Neural cell (in vitro differentiated cells): Measurements from ENCODE around the gene AMPD2. TPM values are rescaled to one million over a fixed set of nuclear protein-coding genes. Genes with fewer than 3 reads are reported as not detected.

ENCODE experiments used
- H2AFZ ChIP-seq: fragments of 200-600, 300-800 bp; sonication (generic), shearing (Covaris generic); 2 replicates; pipeline ENCODE4 v1.6.0; 2014; ENCODE audit warnings: low read depth, mild to moderate bottlenecking, antibody characterized with exemption, low read length, moderate library complexity
- H3F3A ChIP-seq: fragments of 200-600 bp; shearing (Covaris generic); 2 replicates; pipeline ENCODE4 v1.6.1; 2016; ENCODE audit warnings: mild to moderate bottlenecking, moderate library complexity, mixed read lengths, antibody characterized with exemption, low read length; ENCODE audit not compliant: insufficient read depth, poor library complexity, severe bottlenecking
- H3K27ac ChIP-seq: fragments of 200-600, 300-800 bp; sonication (generic), shearing (Covaris generic); 2 replicates; pipeline ENCODE4 v1.5.1; 2014; ENCODE audit warnings: mild to moderate bottlenecking, low read length, moderate library complexity
- H3K27me3 ChIP-seq: fragments of 300-800, 200-600 bp; sonication (generic), shearing (Covaris generic); 2 replicates; pipeline ENCODE4 v1.6.0; 2014; ENCODE audit warnings: mild to moderate bottlenecking, low read depth, low read length, moderate library complexity; ENCODE audit not compliant: insufficient read depth
- H3K36me3 ChIP-seq: fragments of 300-800, 200-600 bp; sonication (generic), shearing (Covaris generic); 2 replicates; pipeline ENCODE4 v1.5.1; 2014; ENCODE audit warnings: mild to moderate bottlenecking, antibody characterized with exemption, low read length, moderate library complexity; ENCODE audit not compliant: insufficient read depth
- H3K4me2 ChIP-seq: fragments of 300-800, 200-600 bp; sonication (generic), shearing (Covaris generic); 2 replicates; pipeline ENCODE4 v1.6.0; 2014; ENCODE audit warnings: mild to moderate bottlenecking, low read length
- H3K4me3 ChIP-seq: fragments of 300-800, 200-600 bp; sonication (generic), shearing (Covaris generic); 2 replicates; pipeline ENCODE4 v1.5.1; 2014; ENCODE audit warnings: mild to moderate bottlenecking, low read length, moderate library complexity
- H3K79me2 ChIP-seq: fragments of 200-600 bp; shearing (Covaris generic); replicated peaks from 2 replicates; pipeline ENCODE4 v1.6.0; 2014; ENCODE audit warnings: mild to moderate bottlenecking, low read length, moderate library complexity; ENCODE audit not compliant: insufficient read depth
- H3K9ac ChIP-seq: fragments of 300-800, 200-600 bp; sonication (generic), shearing (Covaris generic); 2 replicates; pipeline ENCODE4 v1.6.1; 2016; ENCODE audit warnings: mild to moderate bottlenecking, low read length, mixed read lengths
- H3K9me2 ChIP-seq: fragments of 200-600 bp; shearing (Covaris generic); 2 replicates; pipeline ENCODE4 v1.6.1; 2016; ENCODE audit warnings: mild to moderate bottlenecking, low read length, mixed read lengths; ENCODE audit not compliant: insufficient read depth
- H3K9me3 ChIP-seq: fragments of 200-600, 300-800 bp; sonication (generic), shearing (Covaris generic); 2 replicates; pipeline ENCODE4 v1.6.1; 2016; ENCODE audit warnings: mild to moderate bottlenecking, mixed run types, low read length, moderate library complexity, mixed read lengths
- H4K20me1 ChIP-seq: fragments of 200-600 bp; shearing (Covaris generic); 2 replicates; pipeline ENCODE4 v1.6.1; 2016; ENCODE audit warnings: mild to moderate bottlenecking, mixed run types; ENCODE audit not compliant: insufficient read depth
- EP300 ChIP-seq: fragments of 450-650 bp; conservative IDR thresholded peaks from 2 replicates; pipeline ENCODE4 v1.6.1; 2014; ENCODE audit warnings: antibody characterized with exemption, mild to moderate bottlenecking, moderate library complexity; ENCODE audit not compliant: poor library complexity, severe bottlenecking
- EZH2 ChIP-seq: fragments of 200-600, 300-800 bp; shearing (Covaris generic), sonication (generic); IDR thresholded peaks from 2 replicates; pipeline ENCODE4 v1.6.1; 2014; ENCODE audit warnings: antibody characterized with exemption, low read length, borderline replicate concordance, mild to moderate bottlenecking; ENCODE audit not compliant: insufficient read depth, poor library complexity, severe bottlenecking
- MXI1 ChIP-seq: fragments of 450-650 bp; conservative IDR thresholded peaks from 2 replicates; pipeline ENCODE4 v1.6.1; 2014; ENCODE audit warnings: antibody characterized with exemption, mild to moderate bottlenecking; ENCODE audit not compliant: poor library complexity, severe bottlenecking
- POLR2AphosphoS5 ChIP-seq: IDR thresholded peaks from 2 replicates; pipeline ENCODE4 v1.6.1; 2012
- RAD21 ChIP-seq: fragments of 450-650 bp; conservative IDR thresholded peaks from 2 replicates; pipeline ENCODE4 v1.6.1; 2014; ENCODE audit warnings: antibody characterized with exemption, mild to moderate bottlenecking, moderate library complexity
- REST ChIP-seq: IDR thresholded peaks from 2 replicates; pipeline ENCODE4 v1.6.1; 2012; ENCODE audit warnings: borderline replicate concordance
- SMC3 ChIP-seq: fragments of 450-650 bp; conservative IDR thresholded peaks from 2 replicates; pipeline ENCODE4 v1.6.1; 2014; ENCODE audit warnings: antibody characterized with exemption, mild to moderate bottlenecking, moderate library complexity; ENCODE audit not compliant: poor library complexity
- TAF1 ChIP-seq: IDR thresholded peaks from 2 replicates; pipeline ENCODE4 v1.6.1; 2012; ENCODE audit warnings: low read depth
- polyA plus RNA-seq: library from polyadenylated mRNA; depleted of rRNA; stranded (reverse); fragments of >200 nt; gene quantifications from 2 replicates; pipeline ENCODE4 v1.2.3, GENCODE V29; 2014
- TF ChIP-seq, protein P1 (sequence below): fragments of 450-650 bp; IDR thresholded peaks from 2 replicates; pipeline ENCODE4 v1.5.1; 2014; ENCODE audit warnings: antibody characterized with exemption, mild to moderate bottlenecking, moderate library complexity; ENCODE audit not compliant: poor library complexity, severe bottlenecking

Gene AMPD2
- polyA plus RNA-seq, 1 donor from 2014 or later: 104 TPM

DNA sequence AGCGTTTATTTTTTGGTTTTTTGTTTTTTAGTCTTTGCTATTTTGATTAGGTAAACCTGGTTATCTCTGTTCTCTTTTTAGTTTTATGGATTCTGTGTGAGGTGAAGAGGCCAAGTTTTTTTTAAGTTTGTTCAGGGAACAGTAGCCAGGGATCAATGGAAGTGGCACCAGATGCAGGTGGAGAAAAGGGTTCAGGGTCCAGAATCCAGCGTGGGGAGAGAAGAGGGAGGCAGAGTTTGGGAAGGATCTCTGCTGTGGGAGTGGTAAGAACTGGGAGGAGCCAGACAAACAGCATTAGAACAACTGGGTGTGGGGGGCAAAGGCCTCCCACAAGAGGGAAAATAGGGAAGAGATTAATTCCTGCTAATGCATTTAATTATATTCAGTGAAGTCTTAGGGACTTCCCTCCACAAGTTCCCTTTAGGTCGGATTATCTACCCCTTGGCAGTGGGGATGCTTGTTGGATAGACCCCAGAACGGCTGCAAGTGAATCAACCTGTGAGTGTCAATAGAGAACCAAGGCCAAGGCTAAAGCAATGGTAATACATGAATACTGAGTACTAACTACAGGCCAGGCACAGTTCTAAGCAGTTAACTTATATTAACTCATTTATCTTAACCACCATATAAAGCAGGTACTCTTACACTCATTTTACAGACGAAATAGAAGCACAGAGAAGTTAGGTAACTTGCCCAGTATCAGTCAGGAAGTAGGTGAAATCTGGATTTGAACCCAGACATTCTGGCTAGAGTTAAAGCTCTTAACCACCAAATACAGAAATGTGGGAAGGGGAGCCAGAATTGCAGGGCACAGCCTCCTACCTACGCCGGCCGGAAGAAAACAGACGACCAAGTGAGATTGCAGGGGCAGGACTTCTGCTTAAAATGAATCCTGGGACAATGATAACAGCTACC is 719 bp upstream of the AMPD2 start:
- no peaks in the 10 kb centered on the region for H3K9me2 ChIP-seq
- H3K4me2 ChIP-seq: peak overlapping the region; percentile 97
- H3K36me3 ChIP-seq: no peaks in the 10 kb centered on the region
- H4K20me1 ChIP-seq: no peaks in the 10 kb centered on the region
- no peaks in the 10 kb centered on the region for H3F3A ChIP-seq
- peaks cover 35% of the 10 kb centered on the region for H3K79me2 ChIP-seq
- H3K4me3 ChIP-seq: peak overlapping the region; percentile 66
- no peaks in the 10 kb centered on the region for H3K9me3 ChIP-seq
- H2AFZ ChIP-seq: peak overlapping the region; percentile 75
- H3K27me3 ChIP-seq: no peaks in the 10 kb centered on the region
- no peak for TF ChIP-seq POLR2AphosphoS5
- no peak for TF ChIP-seq RAD21
- no peak for TF ChIP-seq EP300
- no peak for TF ChIP-seq REST
- no peak for TF ChIP-seq TAF1
- TF ChIP-seq SMC3: no peak
- H3K27ac ChIP-seq: no peak overlapping the region
- H3K9ac ChIP-seq: peak overlapping the region; percentile 86

- peaks cover 38% of the 10 kb centered on the region for H3K79me2 ChIP-seq
- H3K4me2 ChIP-seq: peak overlapping the region; percentile 97
- peak overlapping the region; percentile 86 for H3K9ac ChIP-seq
- H3K4me3 ChIP-seq: peak overlapping the region; percentile 66
- H3K9me2 ChIP-seq: no peaks in the 10 kb centered on the region
- no peaks in the 10 kb centered on the region for H3F3A ChIP-seq
- no peaks in the 10 kb centered on the region for H3K36me3 ChIP-seq
- H3K27me3 ChIP-seq: no peaks in the 10 kb centered on the region
- no peak for TF ChIP-seq MXI1
- no peak for TF ChIP-seq REST
- TF ChIP-seq, protein P1, sequence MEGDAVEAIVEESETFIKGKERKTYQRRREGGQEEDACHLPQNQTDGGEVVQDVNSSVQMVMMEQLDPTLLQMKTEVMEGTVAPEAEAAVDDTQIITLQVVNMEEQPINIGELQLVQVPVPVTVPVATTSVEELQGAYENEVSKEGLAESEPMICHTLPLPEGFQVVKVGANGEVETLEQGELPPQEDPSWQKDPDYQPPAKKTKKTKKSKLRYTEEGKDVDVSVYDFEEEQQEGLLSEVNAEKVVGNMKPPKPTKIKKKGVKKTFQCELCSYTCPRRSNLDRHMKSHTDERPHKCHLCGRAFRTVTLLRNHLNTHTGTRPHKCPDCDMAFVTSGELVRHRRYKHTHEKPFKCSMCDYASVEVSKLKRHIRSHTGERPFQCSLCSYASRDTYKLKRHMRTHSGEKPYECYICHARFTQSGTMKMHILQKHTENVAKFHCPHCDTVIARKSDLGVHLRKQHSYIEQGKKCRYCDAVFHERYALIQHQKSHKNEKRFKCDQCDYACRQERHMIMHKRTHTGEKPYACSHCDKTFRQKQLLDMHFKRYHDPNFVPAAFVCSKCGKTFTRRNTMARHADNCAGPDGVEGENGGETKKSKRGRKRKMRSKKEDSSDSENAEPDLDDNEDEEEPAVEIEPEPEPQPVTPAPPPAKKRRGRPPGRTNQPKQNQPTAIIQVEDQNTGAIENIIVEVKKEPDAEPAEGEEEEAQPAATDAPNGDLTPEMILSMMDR: no peak
- TF ChIP-seq RAD21: no peak
- no peak for TF ChIP-seq TAF1
- TF ChIP-seq POLR2AphosphoS5: no peak
- TF ChIP-seq EP300: no peak
- TF ChIP-seq SMC3: no peak
- TF ChIP-seq EZH2: no peak
- H4K20me1 ChIP-seq: no peaks in the 10 kb centered on the region
- no peaks in the 10 kb centered on the region for H3K9me3 ChIP-seq
- H3K27ac ChIP-seq: peak overlapping the region; percentile 94
- peak overlapping the region; percentile 75 for H2AFZ ChIP-seq
Observed at GRCh38 chr1:109620401-109620791, 759 bp downstream of the AMPD2 start.
